Smooth muscle cell (in vitro differentiated cells): Measurements from ENCODE around the gene ZGPAT. TPM values are rescaled to one million over a fixed set of nuclear protein-coding genes. Genes with fewer than 3 reads are reported as not detected.

Experiments used
- DNase-seq: peaks from one replicate; lab custom pipeline; 2025; ENCODE audit not compliant: unreplicated experiment; lab: John Stamatoyannopoulos, UW
- H2AFZ ChIP-seq: fragments of 200-600 bp; sonication (generic); 2 replicates; pipeline ENCODE4 v1.6.0; 2016; ENCODE audit warnings: antibody characterized with exemption, low read depth, mild to moderate bottlenecking
- H3F3A ChIP-seq: fragments of 200-600 bp; sonication (generic); 2 replicates; pipeline ENCODE4 v1.6.0; 2017; ENCODE audit warnings: antibody characterized with exemption, low read depth
- H3K27ac ChIP-seq: fragments of 200-600 bp; sonication (generic); 2 replicates; pipeline ENCODE4 v1.5.1; 2016; ENCODE audit warnings: low read depth, mild to moderate bottlenecking
- H3K27me3 ChIP-seq: fragments of 200-600 bp; sonication (generic); 2 replicates; pipeline ENCODE4 v1.6.1; 2016; ENCODE audit warnings: low read depth, mild to moderate bottlenecking
- H3K36me3 ChIP-seq: fragments of 200-600 bp; sonication (generic); 2 replicates; pipeline ENCODE4 v1.5.1; 2016; ENCODE audit warnings: low read depth
- H3K4me1 ChIP-seq: fragments of 200-600 bp; sonication (generic); 2 replicates; pipeline ENCODE4 v1.5.1; 2016; ENCODE audit warnings: low read depth
- H3K4me2 ChIP-seq: fragments of 200-600 bp; sonication (generic); 2 replicates; pipeline ENCODE4 v1.6.0; 2016; ENCODE audit warnings: mild to moderate bottlenecking
- H3K4me3 ChIP-seq: fragments of 200-600 bp; sonication (generic); 2 replicates; pipeline ENCODE4 v1.5.1; 2016; ENCODE audit warnings: mild to moderate bottlenecking
- H3K79me2 ChIP-seq: fragments of 200-600 bp; sonication (generic); 2 replicates; pipeline ENCODE4 v1.6.0; 2016; ENCODE audit warnings: low read depth, mild to moderate bottlenecking
- H3K9ac ChIP-seq: fragments of 200-600 bp; sonication (generic); 2 replicates; pipeline ENCODE4 v1.6.0; 2016; ENCODE audit warnings: low read depth
- H3K9me3 ChIP-seq: fragments of 200-600 bp; sonication (generic); replicated peaks from 2 replicates; pipeline ENCODE4 v1.5.1; 2016; ENCODE audit warnings: low read depth
- H4K20me1 ChIP-seq: fragments of 200-600 bp; sonication (generic); 2 replicates; pipeline ENCODE4 v1.6.0; 2016; ENCODE audit warnings: low read depth
- CTCF ChIP-seq: fragments of 200-600 bp; sonication (generic); IDR thresholded peaks from 2 replicates; pipeline ENCODE4 v1.5.1; 2017; ENCODE audit warnings: borderline replicate concordance, mild to moderate bottlenecking, antibody characterized with exemption; ENCODE audit not compliant: insufficient read depth, poor library complexity, severe bottlenecking
- WGBS: methylation state at CpG from one replicate; pipeline ENCODE4 v1.1.7; 2016; ENCODE audit warnings: low lambda C conversion rate; 5-methylcytosine and 5-hydroxymethylcytosine counted together
- polyA plus RNA-seq: library from polyadenylated mRNA; unstranded; fragments of >200 nt; fragmentation: Nextera tagmentation; extraction: Ambion mirVana; gene quantifications from 2 replicates; pipeline ENCODE4 v1.2.1, GENCODE V29; 2016
- total RNA-seq: library from RNA; depleted of rRNA; stranded (reverse); fragments of >200 nt; gene quantifications from 2 replicates; pipeline ENCODE4 v1.2.3, GENCODE V29; 2014

ZGPAT gene
- total and polyA plus RNA-seq, 2 experiments from 2014 or later, result 13.8 to 32.3 TPM

- no peaks in the 10 kb centered on the region for H3K79me2 ChIP-seq
- no peak for TF ChIP-seq CTCF
- no peaks in the 10 kb centered on the region for H3K4me1 ChIP-seq
- H3K9ac ChIP-seq, result no peak overlapping the region
- no peaks in the 10 kb centered on the region for H3K9me3 ChIP-seq
- no peak overlapping the region for H3K4me2 ChIP-seq
- no peak overlapping the region for H2AFZ ChIP-seq
- no peaks in the 10 kb centered on the region for H3K27me3 ChIP-seq
- no peak for DNase-seq
- no peaks in the 10 kb centered on the region for H4K20me1 ChIP-seq
- no peaks in the 10 kb centered on the region for H3F3A ChIP-seq
- no peak overlapping the region for H3K27ac ChIP-seq
- no peaks in the 10 kb centered on the region for H3K36me3 ChIP-seq
- 98% methylated on average over 10 of the region's 10 CpGs for WGBS
- H3K4me3 ChIP-seq, result no peak overlapping the region
These were observed 35.2 kb upstream of the ZGPAT start for GRCh38 chr20:63672666-63673065.

GRCh38 chr20:63673951-63674350 is 33.9 kb upstream of the ZGPAT start:
- no peaks in the 10 kb centered on the region for H3K4me1 ChIP-seq

GRCh38 chr20:63675681-63676368 is 32.0 kb upstream of the ZGPAT start:
- H3K27ac ChIP-seq, result no peak overlapping the region
- H2AFZ ChIP-seq, result no peak overlapping the region
- H3K9me3 ChIP-seq, result no peaks in the 10 kb centered on the region
- no peak overlapping the region for H3K4me2 ChIP-seq
- H3K4me3 ChIP-seq, result no peak overlapping the region
- no peak for TF ChIP-seq CTCF
- no peaks in the 10 kb centered on the region for H3K79me2 ChIP-seq
- H3F3A ChIP-seq, result no peaks in the 10 kb centered on the region
- H3K4me1 ChIP-seq, result no peaks in the 10 kb centered on the region
- H3K36me3 ChIP-seq, result no peaks in the 10 kb centered on the region
- H4K20me1 ChIP-seq, result no peaks in the 10 kb centered on the region
- no peak overlapping the region for H3K9ac ChIP-seq
- H3K27me3 ChIP-seq, result no peaks in the 10 kb centered on the region
- no peak for DNase-seq
- 97% methylated on average over 20 of the region's 20 CpGs for WGBS

More at GRCh38 chr20:63673951-63674350, 33.9 kb upstream of the ZGPAT start:
- H3K27me3 ChIP-seq, result no peaks in the 10 kb centered on the region
- no peak for TF ChIP-seq CTCF
- no peak overlapping the region for H3K4me2 ChIP-seq
- WGBS, result 97% methylated on average over 14 of the region's 14 CpGs
- no peak overlapping the region for H2AFZ ChIP-seq
- H4K20me1 ChIP-seq, result no peaks in the 10 kb centered on the region
- no peak for DNase-seq
- H3K4me3 ChIP-seq, result no peak overlapping the region
- H3K9me3 ChIP-seq, result no peaks in the 10 kb centered on the region
- no peak overlapping the region for H3K9ac ChIP-seq
- no peaks in the 10 kb centered on the region for H3K79me2 ChIP-seq
- no peaks in the 10 kb centered on the region for H3F3A ChIP-seq
- H3K27ac ChIP-seq, result no peak overlapping the region
- H3K36me3 ChIP-seq, result no peaks in the 10 kb centered on the region

- 87% methylated on average over 13 of the region's 13 CpGs for WGBS
- no peak overlapping the region for H3K9ac ChIP-seq
- H3K36me3 ChIP-seq, result no peaks in the 10 kb centered on the region
- no peak overlapping the region for H3K27ac ChIP-seq
- no peaks in the 10 kb centered on the region for H3K4me1 ChIP-seq
- no peak overlapping the region for H3K4me3 ChIP-seq
- H3K27me3 ChIP-seq, result no peaks in the 10 kb centered on the region
- H3K9me3 ChIP-seq, result no peaks in the 10 kb centered on the region
- no peaks in the 10 kb centered on the region for H4K20me1 ChIP-seq
- DNase-seq, result no peak
- TF ChIP-seq CTCF, result no peak
- peaks cover 6% of the 10 kb centered on the region for H3F3A ChIP-seq
- no peak overlapping the region for H3K4me2 ChIP-seq
- no peaks in the 10 kb centered on the region for H3K79me2 ChIP-seq
- H2AFZ ChIP-seq, result no peak overlapping the region
These were observed 29.8 kb upstream of the ZGPAT start for GRCh38 chr20:63678071-63678470.
